ENCODE results near the gene WDR70.

The WDR70 gene

GRCh38 chr5:37569466-37569865, 190.3 kb downstream of the WDR70 start:
- Mint-ChIP-seq H3K27ac (no peak overlapping the region), H3K4me3 (no peak overlapping the region), H3K36me3 (ENCODE audit: low read depth) (peaks cover 3% of the 10 kb centered on the region), H3K4me1 (peaks cover 30% of the 10 kb centered on the region), H3K27me3 (ENCODE audit: low read depth) (no peaks in the 10 kb centered on the region), H3K9me3 (no peaks in the 10 kb centered on the region)
- TF ChIP-seq CTCF (IDR thresholded peaks at IDR 0.05; ENCODE audit: unreplicated experiment in 3 of 3), result no peak

GRCh38 chr5:37570597-37570996, 191.5 kb downstream of the WDR70 start:
- Mint-ChIP-seq H3K4me3 (no peak overlapping the region), H3K9me3 (no peaks in the 10 kb centered on the region), H3K27ac (no peak overlapping the region), H3K4me1 (peaks cover 24% of the 10 kb centered on the region), H3K36me3 (ENCODE audit: low read depth) (no peaks in the 10 kb centered on the region), H3K27me3 (ENCODE audit: low read depth) (no peaks in the 10 kb centered on the region)
- no peak for TF ChIP-seq CTCF (IDR thresholded peaks at IDR 0.05; ENCODE audit: unreplicated experiment in 3 of 3)

GRCh38 chr5:37571985-37572384, 192.9 kb downstream of the WDR70 start:
- Mint-ChIP-seq H3K27me3 (ENCODE audit: low read depth) (no peaks in the 10 kb centered on the region), H3K27ac (no peak overlapping the region), H3K9me3 (no peaks in the 10 kb centered on the region), H3K4me3 (no peak overlapping the region), H3K36me3 (ENCODE audit: low read depth) (no peaks in the 10 kb centered on the region), H3K4me1 (peaks cover 18% of the 10 kb centered on the region)
- TF ChIP-seq CTCF (IDR thresholded peaks at IDR 0.05; ENCODE audit: unreplicated experiment in 3 of 3), result no peak

GRCh38 chr5:37575541-37576489, 196.7 kb downstream of the WDR70 start:
- Mint-ChIP-seq H3K27ac (no peak overlapping the region), H3K4me1 (peaks cover 4% of the 10 kb centered on the region), H3K36me3 (ENCODE audit: low read depth) (no peaks in the 10 kb centered on the region), H3K27me3 (ENCODE audit: low read depth) (no peaks in the 10 kb centered on the region), H3K4me3 (no peak overlapping the region), H3K9me3 (no peaks in the 10 kb centered on the region)
- TF ChIP-seq CTCF (IDR thresholded peaks at IDR 0.05; ENCODE audit: unreplicated experiment in 3 of 3), result no peak

- H3K4me1 Mint-ChIP-seq, result peaks cover 4% of the 10 kb centered on the region
- H3K4me3 Mint-ChIP-seq, result no peak overlapping the region
- no peak for TF ChIP-seq CTCF (IDR thresholded peaks at IDR 0.05; ENCODE audit: unreplicated experiment in 3 of 3)
- H3K27me3 Mint-ChIP-seq (ENCODE audit: low read depth), result no peaks in the 10 kb centered on the region
- H3K9me3 Mint-ChIP-seq, result no peaks in the 10 kb centered on the region
- no peak overlapping the region for H3K27ac Mint-ChIP-seq
- no peaks in the 10 kb centered on the region for H3K36me3 Mint-ChIP-seq (ENCODE audit: low read depth)
These were observed 197.4 kb downstream of the WDR70 start for GRCh38 chr5:37576552-37576951.

GRCh38 chr5:37578176-37578575, 199.1 kb downstream of the WDR70 start:
- Mint-ChIP-seq H3K27ac (no peak overlapping the region), H3K36me3 (ENCODE audit: low read depth) (no peaks in the 10 kb centered on the region), H3K27me3 (ENCODE audit: low read depth) (no peaks in the 10 kb centered on the region), H3K4me3 (no peak overlapping the region), H3K9me3 (no peaks in the 10 kb centered on the region), H3K4me1 (no peaks in the 10 kb centered on the region)
- no peak for TF ChIP-seq CTCF (IDR thresholded peaks at IDR 0.05; ENCODE audit: unreplicated experiment in 3 of 3)

Data from nephron (organoid).